Measurements from ENCODE around the gene ZNF77.
"Not testable (repeated sequence)": the region's sequence is repeated elsewhere in the genome, so short reads cannot be mapped to it uniquely, and the experiment has no call there.

The ZNF77 gene

DNA sequence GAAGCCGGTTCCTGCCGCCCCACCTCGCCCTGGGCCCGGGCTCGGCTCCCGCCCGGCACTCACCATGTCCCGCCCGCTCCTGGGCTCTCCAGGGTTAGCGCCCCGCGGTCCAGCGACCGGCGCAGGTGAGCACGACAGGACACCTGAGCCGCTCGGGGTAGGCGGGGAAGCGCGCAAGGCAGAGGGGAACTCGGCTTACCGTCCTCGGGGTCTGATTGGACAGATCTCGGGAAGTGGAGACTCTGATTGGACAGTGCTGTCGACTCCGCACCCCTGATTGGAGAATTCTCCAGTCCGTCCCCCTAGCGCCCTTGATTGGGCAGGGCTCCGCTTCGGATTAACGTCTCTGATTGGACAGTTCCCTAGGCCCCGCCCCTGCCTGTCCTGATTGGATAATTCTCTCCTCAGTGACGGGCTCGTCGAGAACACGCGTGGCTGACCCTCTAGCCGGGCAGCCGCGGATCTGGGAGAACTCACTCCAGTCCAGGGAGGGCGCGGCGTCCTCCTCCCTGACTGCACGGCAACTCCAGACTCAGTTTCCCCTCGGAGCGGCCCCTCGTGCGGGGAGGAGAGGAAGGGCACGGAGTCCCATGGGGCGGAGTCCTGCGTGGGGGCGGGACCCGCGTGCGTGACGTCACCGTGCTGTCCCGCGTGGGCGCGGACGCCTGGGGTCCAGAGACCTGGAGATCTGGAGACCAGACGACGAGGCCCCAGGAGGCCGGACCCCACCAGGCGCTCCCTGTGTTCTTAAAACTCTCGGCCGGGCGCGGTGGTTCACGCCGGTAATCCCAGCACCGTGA is at the start of gene ZNF77:
ZNF77 (minus strand) TSS at position 197 of the 800 bp plus-strand sequence; CDS start at position 66, 131 bp downstream.
- peak; percentile 100 for DNase-seq (ENCODE audit: low spot score)

DNA sequence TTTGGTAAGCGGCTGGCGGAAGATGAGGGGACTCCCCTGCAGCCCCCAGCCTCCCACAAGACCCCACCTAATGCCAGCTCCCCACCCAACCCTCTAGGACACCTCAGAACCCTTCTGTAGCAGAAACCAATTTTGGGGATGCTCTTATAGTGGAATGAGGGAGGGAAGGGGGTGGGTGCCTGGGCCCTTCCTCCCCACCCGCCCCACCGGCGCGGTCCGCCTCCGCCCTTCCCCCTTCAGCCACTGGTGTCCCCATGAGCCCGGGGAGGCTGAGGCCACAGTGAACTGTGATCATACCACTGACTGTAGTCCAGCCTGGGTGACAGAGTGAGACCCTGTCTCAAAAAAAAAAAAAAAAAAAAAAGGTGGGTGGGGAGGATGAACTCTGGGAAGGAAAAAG is 48.8 kb upstream of the ZNF77 start:
- no peak for DNase-seq (ENCODE audit: low spot score)

DNA sequence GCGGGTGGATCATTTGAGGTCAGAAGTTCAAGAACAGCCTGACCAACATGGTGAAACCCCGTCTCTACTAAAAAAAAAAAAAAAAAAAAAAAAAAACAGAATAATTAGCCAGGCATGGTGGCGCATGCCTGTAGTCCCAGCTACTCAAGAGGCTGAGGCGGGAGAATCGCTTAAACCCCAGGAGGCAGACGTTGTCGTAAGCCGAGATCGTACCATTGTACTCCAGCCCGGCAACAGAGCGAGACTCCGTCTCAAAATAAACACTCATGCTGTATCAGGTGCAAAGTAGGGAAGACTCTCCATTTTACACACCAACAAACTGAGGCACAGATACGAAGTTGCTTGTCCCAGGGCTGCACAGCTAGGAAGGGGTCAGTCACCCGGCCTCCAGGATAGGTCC is 48.2 kb upstream of the ZNF77 start:
- DNase-seq (ENCODE audit: low spot score), result no peak

DNA sequence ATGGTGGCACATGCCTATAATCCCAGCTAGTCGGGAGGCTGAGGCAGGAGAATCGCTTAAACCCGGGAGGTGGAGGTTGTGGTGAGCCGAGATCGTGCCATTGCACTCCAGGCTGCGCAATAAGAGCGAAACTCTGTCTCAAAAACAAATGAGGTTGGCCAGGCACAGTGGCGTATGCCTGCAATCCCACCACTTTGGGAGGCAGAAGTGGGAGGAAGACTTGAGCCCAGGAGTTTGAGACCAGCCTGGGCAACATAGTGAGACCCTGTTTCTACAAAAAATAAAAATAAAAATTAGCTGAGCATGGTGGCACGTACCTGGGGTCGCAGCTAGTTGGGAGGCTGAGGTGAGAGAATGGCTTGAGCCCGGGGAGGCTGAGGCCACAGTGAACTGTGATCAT is 47.6 kb upstream of the ZNF77 start:
- DNase-seq (ENCODE audit: low spot score), result not testable (repeated sequence)

DNA sequence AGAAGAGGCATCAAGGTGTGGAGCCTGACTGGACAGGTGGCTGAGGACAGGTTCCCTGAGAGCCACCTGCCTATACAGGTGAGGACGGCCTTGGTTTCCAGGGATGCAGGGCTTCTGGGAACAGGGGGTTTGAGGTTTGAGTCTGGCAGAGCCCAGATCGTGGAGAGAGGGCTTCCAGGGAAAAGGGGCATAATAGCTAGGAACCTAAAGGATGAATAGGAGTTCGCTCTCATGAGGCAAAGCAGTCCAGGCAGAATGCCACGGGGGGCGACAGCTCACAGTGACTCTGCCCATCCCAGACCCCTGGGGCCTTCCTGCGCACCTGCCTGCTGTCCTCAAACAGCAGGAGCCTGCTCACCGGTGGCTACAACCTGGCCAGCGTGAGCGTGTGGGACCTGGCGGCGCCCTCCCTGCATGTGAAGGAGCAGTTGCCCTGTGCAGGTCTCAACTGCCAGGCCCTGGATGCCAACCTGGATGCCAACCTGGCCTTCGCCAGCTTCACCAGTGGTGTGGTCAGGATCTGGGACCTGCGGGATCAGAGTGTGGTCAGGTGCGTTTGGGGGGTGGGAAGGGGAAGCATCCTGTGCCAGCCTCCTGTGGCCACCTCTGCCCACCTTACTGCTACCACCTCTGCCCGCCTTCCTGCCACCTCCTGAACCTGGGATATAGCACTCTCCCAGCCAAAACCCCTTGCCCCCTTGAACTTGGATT is 44.6 kb upstream of the ZNF77 start:
- no peak for DNase-seq (ENCODE audit: low spot score)

DNA sequence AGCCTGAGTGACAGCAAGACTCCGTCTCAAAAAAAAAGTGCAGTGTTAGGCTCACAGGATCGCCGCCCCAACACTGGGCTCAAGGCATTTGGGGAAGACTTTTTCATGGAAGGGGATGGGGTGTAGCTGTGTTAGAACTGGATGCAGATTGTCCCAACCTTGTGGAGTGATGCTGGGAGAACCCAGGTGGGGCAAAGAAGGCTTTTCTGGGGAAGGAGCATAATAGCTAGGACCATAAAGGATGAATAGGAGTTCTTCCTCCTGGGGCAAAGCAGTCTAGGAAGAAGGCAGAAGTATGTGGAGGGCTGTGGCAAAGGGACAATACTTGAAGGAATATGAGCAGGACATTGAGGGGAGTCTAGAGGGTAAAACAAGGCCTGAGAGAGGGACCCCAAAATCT is 43.8 kb upstream of the ZNF77 start:
- DNase-seq (ENCODE audit: low spot score), result no peak

DNA sequence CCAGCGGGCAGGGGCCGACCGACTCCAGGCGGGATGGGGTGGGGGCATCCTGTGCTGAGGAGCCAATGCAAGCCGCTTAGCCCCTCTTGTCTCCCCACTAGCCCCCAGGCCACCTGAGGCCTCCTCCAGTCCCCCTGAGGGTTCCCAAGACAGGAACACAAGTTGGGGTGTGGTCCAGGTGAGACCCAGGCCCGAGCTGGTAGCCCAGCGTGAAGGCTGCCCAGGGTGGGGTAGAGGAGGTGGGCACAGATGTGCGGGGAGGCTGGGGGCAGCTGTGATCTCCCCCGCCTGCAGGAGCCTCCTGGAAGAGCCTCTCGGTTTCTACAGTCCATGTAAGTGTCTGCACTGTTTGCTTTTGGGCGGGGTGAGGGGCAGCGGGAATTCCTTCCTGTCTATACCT is 43.0 kb upstream of the ZNF77 start:
- no peak for DNase-seq (ENCODE audit: low spot score)

DNA sequence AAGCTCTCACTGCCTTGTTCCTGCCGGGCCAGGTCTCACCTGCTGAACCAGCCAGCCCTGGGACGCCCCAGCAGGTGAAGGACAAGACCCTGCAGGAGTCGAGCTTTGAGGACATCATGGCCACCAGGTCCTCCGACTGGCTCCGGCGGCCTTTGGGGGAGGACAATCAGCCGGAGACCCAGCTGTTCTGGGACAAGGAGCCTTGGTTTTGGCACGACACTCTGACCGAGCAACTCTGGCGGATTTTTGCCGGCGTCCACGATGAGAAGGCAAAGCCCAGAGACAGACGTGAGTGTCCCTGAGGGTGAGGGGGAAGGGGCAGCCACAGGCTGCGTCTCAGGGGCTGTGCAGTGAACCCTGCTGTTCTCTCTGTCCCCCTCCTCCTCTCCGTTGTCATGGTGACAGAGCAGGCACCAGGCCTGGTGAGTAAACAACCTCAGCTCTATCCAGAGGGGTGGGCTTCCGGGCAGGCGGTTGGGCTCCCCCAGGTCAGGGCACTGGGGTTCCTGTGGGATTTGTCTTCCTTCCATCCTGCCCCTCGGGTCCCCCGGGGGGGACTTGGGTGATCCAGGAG is 42.3 kb upstream of the ZNF77 start:
- DNase-seq (ENCODE audit: low spot score), result no peak

DNA sequence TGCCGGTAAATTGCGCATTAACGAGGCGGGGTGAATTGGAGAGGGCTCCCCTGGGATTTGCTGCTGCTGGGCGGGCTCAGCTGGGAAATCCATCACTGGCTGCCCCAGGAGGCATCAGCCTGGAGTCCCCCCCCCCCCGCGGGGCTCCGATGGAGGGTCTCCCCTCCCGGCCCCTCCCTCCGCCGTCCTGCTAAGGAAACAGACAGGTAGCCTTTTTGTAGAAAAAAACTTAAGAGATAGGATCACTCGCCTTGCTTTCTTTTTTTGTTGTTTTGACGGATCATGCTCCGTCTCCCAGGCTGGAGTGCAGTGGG is 39.4 kb upstream of the ZNF77 start:
- peak; percentile 66 for DNase-seq (ENCODE audit: low spot score)

DNA sequence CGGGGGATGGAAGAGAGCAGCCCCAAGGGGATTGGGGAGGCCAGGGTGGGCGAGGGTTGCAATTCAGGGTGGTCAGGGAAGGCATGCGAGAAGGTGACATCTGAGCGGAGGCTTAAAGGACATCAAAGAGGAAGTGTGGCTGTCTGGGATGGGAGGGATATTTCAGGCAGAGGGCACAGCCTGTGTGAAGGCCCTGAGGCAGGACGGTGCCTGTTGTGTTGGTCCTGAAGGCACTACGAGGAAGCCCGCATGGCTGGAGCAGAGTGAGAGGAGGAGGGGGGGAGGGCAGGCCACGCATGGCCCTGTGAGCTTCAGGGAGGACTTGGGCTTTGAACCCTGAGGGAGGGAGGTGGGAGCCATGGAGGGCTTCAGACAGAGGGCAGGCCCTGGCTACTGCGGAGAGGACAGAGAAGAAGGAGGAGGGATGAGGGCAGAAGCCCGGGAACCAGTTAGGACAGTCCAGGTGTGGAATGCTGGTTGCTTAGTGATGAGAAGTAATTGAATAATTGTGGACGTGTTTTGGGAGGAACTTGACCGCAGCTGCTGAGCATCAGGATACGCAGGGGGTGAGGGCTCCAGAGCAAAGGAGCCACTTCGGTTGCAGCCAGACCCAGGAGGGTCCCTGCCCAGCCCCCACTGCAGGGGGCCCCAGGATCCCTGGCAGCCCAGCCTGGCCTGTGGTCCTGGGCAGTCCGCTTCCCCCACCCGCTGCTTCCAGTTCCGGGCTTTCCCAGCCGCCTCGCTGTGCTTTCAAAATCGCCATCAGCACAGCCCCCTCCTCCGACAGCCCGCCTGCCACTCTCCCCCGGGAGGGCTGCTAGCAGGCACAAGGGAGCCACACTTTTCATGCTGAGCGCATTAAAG is 38.8 kb upstream of the ZNF77 start:
- DNase-seq (ENCODE audit: low spot score), result peak; percentile 72

DNA sequence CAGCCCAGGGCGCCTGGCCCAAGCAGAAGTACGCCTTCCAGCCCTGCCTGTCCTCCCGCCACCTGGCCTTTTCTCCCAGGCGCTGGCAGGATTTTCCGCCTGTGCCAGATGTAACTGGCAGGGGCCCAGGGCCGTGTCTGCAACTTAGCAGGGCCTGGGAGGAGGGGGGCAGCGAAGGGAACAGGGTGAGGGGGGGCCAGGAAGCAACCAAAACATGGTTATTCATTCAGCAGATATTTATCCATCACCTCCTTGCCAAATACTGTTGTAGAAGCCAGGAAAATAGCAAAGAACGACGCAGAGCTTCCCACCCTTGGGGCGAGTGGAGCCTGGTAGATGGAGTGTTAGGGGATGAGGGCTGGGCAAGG is 38.2 kb upstream of the ZNF77 start:
- DNase-seq (ENCODE audit: low spot score), result peak; percentile 93

DNA sequence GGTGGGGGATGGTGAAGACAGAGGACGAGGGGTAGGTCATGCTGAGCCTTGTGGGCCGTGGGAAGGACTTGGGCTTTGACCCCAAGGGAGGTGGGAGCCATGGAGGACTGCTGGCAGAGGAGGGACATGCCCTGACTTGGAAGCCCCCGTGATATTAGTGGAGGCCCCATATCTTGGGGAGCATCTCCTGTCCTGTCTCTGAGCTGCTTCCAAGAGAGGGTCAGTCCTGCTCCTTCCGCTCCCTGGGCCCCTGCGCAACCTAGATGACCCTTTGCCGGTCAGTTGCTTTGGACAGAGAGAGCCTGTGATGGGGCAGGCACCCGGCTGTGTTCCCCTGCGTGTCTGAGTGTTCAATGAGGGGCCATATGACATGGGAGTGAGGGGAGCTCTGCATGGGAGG is 37.8 kb upstream of the ZNF77 start:
- DNase-seq (ENCODE audit: low spot score), result no peak

DNA sequence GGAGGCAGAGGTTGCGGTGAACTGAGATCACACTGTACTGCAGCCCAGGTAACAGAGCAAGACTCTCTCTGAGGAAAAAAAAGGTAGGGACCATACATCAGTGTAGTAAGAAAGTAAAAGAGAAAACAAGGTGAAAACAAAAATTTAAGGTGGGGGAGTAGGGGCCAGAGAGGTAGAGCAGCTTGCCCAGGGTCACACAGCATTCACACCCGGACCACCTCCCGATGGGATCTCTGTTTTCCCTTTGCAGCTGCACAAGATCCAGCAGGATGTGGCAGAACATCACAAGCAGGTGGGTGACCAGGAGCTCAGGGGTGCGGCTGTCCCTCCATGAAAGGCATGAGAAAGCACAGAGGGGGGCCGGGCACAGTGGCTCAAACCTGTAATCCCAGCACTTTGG is 37.1 kb upstream of the ZNF77 start:
- no peak for DNase-seq (ENCODE audit: low spot score)

DNA sequence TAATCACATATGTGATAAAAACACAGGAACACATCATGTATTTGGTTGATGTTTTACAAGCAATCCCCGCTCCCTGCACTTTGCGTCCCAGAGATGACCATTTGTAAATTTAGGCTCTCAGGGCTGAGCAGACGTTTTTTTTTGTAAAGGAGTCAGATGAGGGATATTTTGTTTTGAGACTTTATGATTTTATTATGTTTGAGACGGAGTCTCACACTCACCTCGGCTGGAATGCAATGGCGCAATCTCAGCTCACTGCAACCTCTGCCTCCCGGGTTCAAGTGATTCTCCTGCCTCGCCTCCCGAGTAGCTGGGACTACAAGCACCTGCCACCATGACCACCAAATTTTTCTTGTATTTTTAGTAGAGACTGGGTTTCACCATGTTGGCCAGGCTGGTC is 34.0 kb upstream of the ZNF77 start:
- DNase-seq (ENCODE audit: low spot score), result no peak

DNA sequence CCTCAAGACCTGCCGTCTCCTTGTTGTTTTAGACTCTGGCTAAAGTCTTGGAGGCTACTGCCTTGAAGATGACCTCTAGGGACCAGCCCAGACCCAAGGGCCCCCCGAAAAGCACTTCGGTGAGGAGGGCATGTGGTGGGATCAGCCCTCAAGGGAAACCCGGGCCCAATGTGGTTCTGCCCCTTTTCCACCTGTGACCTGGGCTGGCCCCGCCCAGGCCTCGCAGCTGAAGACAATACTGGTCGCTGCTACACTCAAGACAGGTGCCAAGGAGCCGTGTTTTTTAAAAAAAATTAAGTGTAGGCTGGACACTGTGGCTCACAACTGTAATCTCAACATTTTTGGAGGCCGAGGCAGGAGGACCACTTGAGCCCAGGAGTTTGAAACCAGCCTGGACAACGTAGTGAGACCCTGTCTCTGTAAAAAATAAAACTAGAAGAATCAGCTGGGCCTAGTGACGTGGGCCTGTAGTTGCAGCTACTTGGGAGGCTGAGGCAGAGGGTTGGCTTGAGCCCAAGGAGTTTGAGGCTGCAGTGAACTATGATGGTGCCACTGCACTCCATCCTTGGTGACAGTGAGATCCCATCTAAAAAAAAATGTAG is 33.5 kb upstream of the ZNF77 start:
- DNase-seq (ENCODE audit: low spot score), result no peak

DNA sequence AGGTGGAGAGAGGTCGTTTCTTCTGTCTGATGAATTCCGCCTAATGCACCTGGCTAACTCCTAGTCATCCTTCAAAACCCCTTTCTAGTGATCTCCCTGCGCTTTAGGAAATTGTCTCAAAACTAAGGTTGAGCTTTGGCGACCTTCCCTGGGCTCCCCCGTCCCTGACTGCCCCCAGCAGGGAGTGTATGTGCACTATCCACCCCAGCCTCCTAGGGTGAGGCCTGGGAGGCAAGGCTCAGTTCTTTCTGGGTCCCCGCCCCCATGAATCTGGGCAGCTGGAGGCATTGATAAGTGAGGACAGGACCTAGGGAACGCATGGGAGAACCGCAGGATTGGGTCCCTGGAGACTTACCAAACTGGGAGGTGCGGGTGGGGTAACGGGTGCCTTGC is 33.0 kb upstream of the ZNF77 start:
- DNase-seq (ENCODE audit: low spot score), result no peak

DNA sequence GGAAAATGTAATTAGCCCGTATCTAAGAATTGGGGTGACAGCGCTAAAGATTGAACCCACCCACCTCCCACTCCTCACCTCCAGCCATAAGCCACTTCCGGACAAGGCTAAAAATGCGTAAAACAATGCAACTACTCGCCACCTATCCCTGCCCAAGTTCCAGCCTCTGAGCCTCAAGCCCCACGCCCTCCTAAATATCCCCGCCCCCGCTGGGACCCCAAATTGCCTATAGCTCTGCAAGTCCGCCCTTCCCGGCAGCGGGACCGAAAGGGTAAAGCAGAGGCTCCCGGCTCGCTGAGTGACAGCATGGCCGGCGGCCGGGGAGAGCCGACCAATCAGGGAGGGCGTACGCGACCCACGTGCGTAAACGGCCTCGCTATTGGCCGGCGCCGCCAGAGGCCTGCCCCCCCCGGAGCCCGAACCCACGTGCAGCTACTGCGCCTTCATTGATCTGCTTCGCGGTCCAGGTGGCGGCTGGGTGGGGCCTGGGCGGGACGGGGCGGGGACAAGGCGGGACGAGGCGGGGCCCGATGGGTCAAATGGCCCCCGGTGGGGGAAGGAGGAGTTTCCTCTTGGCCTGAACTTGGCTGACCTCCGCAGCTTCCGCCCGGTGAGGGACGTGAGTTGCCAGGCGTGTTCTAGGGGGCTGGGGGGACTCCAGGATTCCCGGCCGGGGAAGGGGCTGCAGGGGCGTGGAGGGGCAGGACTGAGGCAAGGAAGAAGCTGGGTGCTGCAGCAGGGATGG is 32.4 kb upstream of the ZNF77 start, which contains the start of gene TLE6:
TLE6 (plus strand) TSS at position 564 of the 745 bp plus-strand sequence. CDS start 670 bp downstream, outside the sequence.
- DNase-seq (ENCODE audit: low spot score), result peak; percentile 99

DNA sequence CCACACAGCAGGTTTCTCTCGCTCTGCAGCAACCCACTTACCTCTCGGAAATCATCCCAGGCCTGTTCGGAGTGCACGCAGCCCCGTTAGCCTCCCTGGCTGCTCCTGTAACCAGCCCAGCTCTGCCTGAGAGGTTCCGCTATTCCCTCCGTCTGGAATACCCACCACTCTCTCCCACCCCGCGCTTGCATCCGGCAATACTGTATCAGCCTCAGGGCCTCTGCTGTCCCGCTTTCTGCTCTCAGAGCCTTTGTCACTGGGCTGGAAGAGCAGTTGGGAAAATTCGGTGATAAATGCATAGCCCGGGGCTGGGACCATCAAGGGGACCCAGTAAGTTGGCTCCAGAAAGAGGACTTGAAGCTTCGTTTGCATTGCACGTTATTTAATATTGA is 31.8 kb upstream of the ZNF77 start:
- no peak for DNase-seq (ENCODE audit: low spot score)

DNA sequence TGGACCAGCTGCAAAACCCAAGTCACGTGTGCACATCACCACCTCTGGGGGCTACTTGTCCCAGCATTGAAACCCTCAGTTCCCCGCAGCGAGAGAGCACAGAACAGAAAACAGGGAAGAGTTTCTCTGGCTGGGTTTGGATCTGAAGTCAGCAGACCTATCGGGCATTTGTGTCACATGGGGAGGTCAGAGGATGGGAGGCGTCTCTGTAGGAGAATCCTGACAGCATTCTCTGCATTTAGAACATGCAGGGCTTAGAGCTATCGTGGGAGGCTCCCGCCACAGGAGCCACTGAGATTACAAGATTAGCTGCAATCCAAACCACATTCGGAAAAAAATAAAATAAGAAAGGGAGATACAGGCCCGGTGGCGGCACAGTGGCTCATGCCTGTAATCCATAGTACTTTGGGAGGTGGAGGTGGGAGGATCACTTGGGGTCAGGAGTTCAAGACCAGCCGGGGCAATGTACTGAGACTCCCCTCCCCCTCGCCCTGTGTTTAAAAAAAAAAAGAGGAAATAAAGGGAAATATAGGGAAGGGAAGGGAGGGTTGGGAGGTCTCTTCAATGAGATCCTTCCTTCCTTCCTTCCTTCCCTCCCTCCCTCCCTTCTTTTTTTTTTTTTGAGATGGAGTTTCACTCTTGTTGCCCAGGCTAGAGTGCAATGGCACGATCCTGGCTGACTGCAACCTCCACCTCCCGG is 29.7 kb upstream of the ZNF77 start:
- DNase-seq (ENCODE audit: low spot score), result no peak

DNA sequence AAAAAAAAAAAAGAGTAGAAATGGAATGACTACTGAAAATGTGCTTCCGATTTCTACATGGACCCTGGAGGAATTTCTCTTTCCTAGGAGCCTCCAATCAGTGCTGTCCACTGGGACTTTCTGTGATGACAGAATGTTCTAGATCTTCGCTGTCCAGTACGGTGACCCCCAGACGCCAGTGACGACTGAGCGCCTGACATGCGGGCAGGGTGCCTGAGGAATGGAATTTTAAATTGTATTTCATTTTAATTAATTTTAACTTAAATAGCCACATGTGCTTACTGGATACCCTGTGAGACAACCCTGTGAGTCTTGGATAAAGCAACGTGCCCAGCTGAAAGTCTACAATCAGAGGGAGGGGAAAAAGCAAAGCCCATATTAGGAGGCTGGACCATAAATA is 28.5 kb upstream of the ZNF77 start:
- no peak for DNase-seq (ENCODE audit: low spot score)
